Effector memory CD4-positive, alpha-beta T cell (primary cell): ENCODE measurements around the gene COL23A1.

ENCODE experiments used
- DNase-seq, 3 donors: peaks; one replicate each; pipeline ENCODE4 v3.0.0-alpha.2; 2020
- H3K27ac ChIP-seq: 2 replicates; pipeline ENCODE4 v1.7.0; 2013; ENCODE audit warnings: mild to moderate bottlenecking, low read length, moderate library complexity; ENCODE audit not compliant: insufficient read depth, poor library complexity, severe bottlenecking
- H3K27me3 ChIP-seq: replicated peaks from 2 replicates; pipeline ENCODE4 v1.7.0; 2013; ENCODE audit warnings: mild to moderate bottlenecking, low read length; ENCODE audit not compliant: insufficient read depth, control insufficient read depth, poor library complexity, severe bottlenecking
- H3K36me3 ChIP-seq: 2 replicates; pipeline ENCODE4 v1.7.0; 2013; ENCODE audit warnings: mild to moderate bottlenecking, low read length, moderate library complexity; ENCODE audit not compliant: control insufficient read depth, insufficient read depth
- H3K4me1 ChIP-seq: 2 replicates; pipeline ENCODE4 v1.7.0; 2013; ENCODE audit warnings: low read length, mild to moderate bottlenecking; ENCODE audit not compliant: control insufficient read depth, insufficient read depth, poor library complexity, severe bottlenecking
- H3K4me3 ChIP-seq: 2 replicates; pipeline ENCODE4 v1.7.0; 2013; ENCODE audit warnings: low read length, low read depth, mild to moderate bottlenecking; ENCODE audit not compliant: insufficient read depth, poor library complexity, severe bottlenecking
- H3K9me3 ChIP-seq: 2 replicates; pipeline ENCODE4 v1.7.0; 2013; ENCODE audit warnings: mild to moderate bottlenecking, low read length, moderate library complexity; ENCODE audit not compliant: control insufficient read depth

COL23A1 gene

DNA sequence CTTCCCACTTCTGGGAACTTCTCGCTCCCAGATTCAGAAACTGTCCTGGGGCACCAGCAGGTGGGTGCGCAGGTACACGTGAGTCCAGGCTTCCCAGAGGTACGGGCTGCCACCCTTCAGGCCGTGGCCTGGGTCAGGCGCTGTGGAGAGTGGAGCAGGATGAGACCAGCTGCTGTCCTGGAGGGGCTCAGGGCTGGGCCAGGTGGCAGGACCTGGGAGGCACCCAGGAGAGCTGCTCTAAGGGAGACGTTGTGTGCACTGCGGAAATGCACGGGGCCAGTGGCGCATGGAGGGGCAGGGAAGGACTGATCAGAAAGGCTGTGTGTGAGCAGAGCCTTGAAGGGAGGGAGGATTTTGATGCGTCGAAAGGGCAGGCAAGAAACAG lies 222.5 kb downstream of the COL23A1 start:
- H3K4me1 ChIP-seq: no peaks in the 10 kb centered on the region
- no peaks in the 10 kb centered on the region for H3K27me3 ChIP-seq
- DNase-seq: no peak
- H3K27ac ChIP-seq: no peak overlapping the region
- H3K36me3 ChIP-seq: no peaks in the 10 kb centered on the region
- H3K4me3 ChIP-seq: no peak overlapping the region
- no peaks in the 10 kb centered on the region for H3K9me3 ChIP-seq

GRCh38 chr5:178366998-178367735 lies 223.0 kb downstream of the COL23A1 start:
- Histone ChIP-seq H3K9me3 (no peaks in the 10 kb centered on the region), H3K36me3 (no peaks in the 10 kb centered on the region), H3K27ac (no peak overlapping the region), H3K27me3 (no peaks in the 10 kb centered on the region), H3K4me3 (no peak overlapping the region), H3K4me1 (no peaks in the 10 kb centered on the region)
- no peak for DNase-seq

GRCh38 chr5:178365501-178366440 lies 224.4 kb downstream of the COL23A1 start:
- no peak for DNase-seq
- Histone ChIP-seq H3K9me3 (no peaks in the 10 kb centered on the region), H3K27ac (no peak overlapping the region), H3K36me3 (no peaks in the 10 kb centered on the region), H3K27me3 (no peaks in the 10 kb centered on the region), H3K4me3 (no peak overlapping the region), H3K4me1 (no peaks in the 10 kb centered on the region)

DNA sequence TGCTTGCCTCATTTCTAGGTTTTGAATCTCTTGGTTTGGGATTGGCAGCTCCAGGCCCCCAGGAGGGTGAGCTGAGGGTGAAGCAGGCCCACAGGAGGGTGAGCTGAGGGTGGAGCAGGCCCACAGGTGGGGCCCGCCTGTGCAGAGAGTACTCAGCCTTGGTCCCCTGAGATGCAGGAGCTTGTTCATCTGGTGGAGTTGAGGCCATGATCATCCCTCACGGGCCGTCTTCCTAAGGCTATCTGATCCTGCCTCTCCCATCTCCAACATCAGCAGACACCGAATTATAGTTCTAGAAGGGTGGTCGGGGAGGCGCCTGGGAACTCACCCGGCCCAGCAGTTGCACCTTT lies 225.9 kb downstream of the COL23A1 start:
- H3K4me3 ChIP-seq: no peak overlapping the region
- no peaks in the 10 kb centered on the region for H3K9me3 ChIP-seq
- no peaks in the 10 kb centered on the region for H3K4me1 ChIP-seq
- no peaks in the 10 kb centered on the region for H3K27me3 ChIP-seq
- H3K36me3 ChIP-seq: no peaks in the 10 kb centered on the region
- DNase-seq: no peak
- H3K27ac ChIP-seq: no peak overlapping the region

- Histone ChIP-seq H3K9me3 (no peaks in the 10 kb centered on the region), H3K4me3 (no peak overlapping the region), H3K27me3 (no peaks in the 10 kb centered on the region), H3K4me1 (no peaks in the 10 kb centered on the region), H3K36me3 (no peaks in the 10 kb centered on the region), H3K27ac (no peak overlapping the region)
- no peak for DNase-seq
Measured at GRCh38 chr5:178363501-178364325, 226.5 kb downstream of the COL23A1 start.

- no peak for DNase-seq
- Histone ChIP-seq H3K4me3 (no peak overlapping the region), H3K4me1 (no peaks in the 10 kb centered on the region), H3K9me3 (no peaks in the 10 kb centered on the region), H3K27me3 (no peaks in the 10 kb centered on the region), H3K36me3 (no peaks in the 10 kb centered on the region), H3K27ac (no peak overlapping the region)
Measured at GRCh38 chr5:178361657-178362445, 228.3 kb downstream of the COL23A1 start.

DNA sequence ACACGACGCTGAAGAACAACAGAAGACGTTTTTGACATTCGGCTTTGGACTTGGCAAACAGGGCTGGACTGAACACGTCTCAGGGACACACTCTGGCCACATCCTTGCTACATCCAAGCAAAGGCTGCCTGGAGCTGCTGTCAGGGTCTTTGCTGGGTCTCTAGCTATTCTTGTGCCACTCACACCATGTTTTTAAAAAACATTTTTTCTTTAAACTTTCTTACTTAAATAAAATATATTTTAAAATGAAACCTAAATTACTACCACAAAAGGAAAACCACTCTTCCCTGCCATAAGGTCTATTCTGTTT lies 229.3 kb downstream of the COL23A1 start:
- Histone ChIP-seq H3K4me3 (no peak overlapping the region), H3K27ac (no peak overlapping the region), H3K36me3 (no peaks in the 10 kb centered on the region), H3K27me3 (no peaks in the 10 kb centered on the region), H3K9me3 (no peaks in the 10 kb centered on the region), H3K4me1 (no peaks in the 10 kb centered on the region)
- DNase-seq: no peak

GRCh38 chr5:178360222-178360925 lies 229.8 kb downstream of the COL23A1 start:
- Histone ChIP-seq H3K4me3 (no peak overlapping the region), H3K27ac (no peak overlapping the region), H3K36me3 (no peaks in the 10 kb centered on the region), H3K27me3 (no peaks in the 10 kb centered on the region), H3K9me3 (no peaks in the 10 kb centered on the region), H3K4me1 (no peaks in the 10 kb centered on the region)
- no peak for DNase-seq

- Histone ChIP-seq H3K27me3 (no peaks in the 10 kb centered on the region), H3K4me3 (no peak overlapping the region), H3K9me3 (no peaks in the 10 kb centered on the region), H3K27ac (no peak overlapping the region), H3K36me3 (no peaks in the 10 kb centered on the region), H3K4me1 (no peaks in the 10 kb centered on the region)
- no peak for DNase-seq
Measured at GRCh38 chr5:178359738-178360137, 230.5 kb downstream of the COL23A1 start.
